ENCODE measurements around the gene DHX35.

GRCh38 chr20:39057143-39057542, 95.0 kb downstream of the DHX35 start:
- TF ChIP-seq CTCF (conservative IDR thresholded peaks at IDR 0.05; ENCODE audit: low read depth, low read length) (no peak), EZH2 (IDR thresholded peaks at IDR 0.05; ENCODE audit: borderline replicate concordance, low read depth, low read length, poor library complexity, severe bottlenecking) (no peak)

All from A673 (cell line).